Upper lobe of left lung (tissue), 6 donors: ENCODE measurements around the gene GRK2. TPM values are rescaled to one million over a fixed set of nuclear protein-coding genes. Genes with fewer than 3 reads are reported as not detected.
"Not testable (repeated sequence)": the region's sequence is repeated elsewhere in the genome, so short reads cannot be mapped to it uniquely, and the experiment has no call there.

Experiments
- ATAC-seq, 2 donors: fragments of 200-7000 bp; cut with Tn5 transposase; one replicate each; pipeline ENCODE4 v1.9.1; 2022; ENCODE audit warnings: mild to moderate bottlenecking in 2 of 2, moderate library complexity in 2 of 2; ENCODE audit not compliant: low FRiP score in 2 of 2
- DNase-seq, 2 donors: peaks; one replicate each; pipeline ENCODE4 v3.0.0-alpha.2; 2019 to 2020
- H3K27ac ChIP-seq, 4 donors: fragments of 200-600 bp; sonication (generic); one replicate each; pipeline ENCODE4 v1.5.1; 2016 to 2019
- H3K27me3 ChIP-seq, 4 donors: fragments of 200-600 bp; sonication (generic); one replicate each; pipeline ENCODE4 v1.5.1; 2017 to 2019
- H3K36me3 ChIP-seq, 4 donors: fragments of 200-600 bp; sonication (generic); one replicate each; pipeline ENCODE4 v1.5.1; 2016 to 2019
- H3K4me1 ChIP-seq, 4 donors: fragments of 200-600 bp; sonication (generic); one replicate each; pipeline ENCODE4 v1.5.1; 2018 to 2019
- H3K4me3 ChIP-seq, 4 donors: fragments of 200-600 bp; sonication (generic); one replicate each; pipeline ENCODE4 v1.5.1; 2017 to 2019; ENCODE audit warnings: mild to moderate bottlenecking in 2 of 4, moderate library complexity in 1 of 4
- H3K9me3 ChIP-seq, 4 donors: fragments of 200-600 bp; sonication (generic); one replicate each; pipeline ENCODE4 v1.5.1; 2018 to 2019
- CTCF ChIP-seq, 6 experiments: fragments of 450-650 bp in 4 of 6; fragments of 200-600 bp in 2 of 6; sonication (generic) in 2 of 6; IDR thresholded peaks; one replicate each; pipeline ENCODE4 v1.5.1; 2016 to 2019; ENCODE audit warnings: antibody characterized with exemption in 6 of 6
- EP300 ChIP-seq, 4 donors: sonication (generic); formaldehyde crosslinking; IDR thresholded peaks; one replicate each; pipeline ENCODE4 v1.5.1; 2017; ENCODE audit warnings: antibody characterized with exemption in 4 of 4, control low read depth in 2 of 4
- POLR2A ChIP-seq, 4 donors: fragments of 450-650 bp; IDR thresholded peaks; one replicate each; pipeline ENCODE4 v1.5.1; 2016 to 2017; ENCODE audit warnings: antibody characterized with exemption in 4 of 4, mild to moderate bottlenecking in 2 of 4
- POLR2AphosphoS5 ChIP-seq, 2 donors: sonication (generic); formaldehyde crosslinking; IDR thresholded peaks; one replicate each; pipeline ENCODE4 v1.5.1; 2017; ENCODE audit warnings: antibody characterized with exemption in 2 of 2
- WGBS, 2 donors: methylation state at CpG; one replicate each; pipeline ENCODE4 v1.1.5; 2017 to 2018; 5-methylcytosine and 5-hydroxymethylcytosine counted together
- total RNA-seq, 6 donors: library from RNA; depleted of rRNA in 4 of 6; stranded (reverse); fragments of >200 nt in 4 of 6; gene quantifications; one replicate each; pipeline versions ENCODE4 v1.1.0 to v1.2.1, GENCODE V29; 2016 to 2021
- donor health status: DM: no; HTN: no; CAD: no; lungs with moderate emphysema.
- donor health status: DM: no; HTN: yes; CAD: no; lungs with severe emphysema.

The GRK2 gene
- total RNA-seq, 6 donors from 2014 or later, result 76.9 to 232 (median 117) TPM

GRCh38 chr11:67317205-67317887 is 51.1 kb downstream of the GRK2 start:
- peak in 1 of 2 donors; percentile 56 for TF ChIP-seq POLR2AphosphoS5 (IDR thresholded peaks at IDR 0.05)
- TF ChIP-seq CTCF (IDR thresholded peaks at IDR 0.05), result peak; percentile 83 to 100 (median 98)
- TF ChIP-seq POLR2A (IDR thresholded peaks at IDR 0.05), result peak in 3 of 4 donors; percentile 33 to 76 (median 54)
- no peak for TF ChIP-seq EP300 (IDR thresholded peaks at IDR 0.05)
- 0% methylated on average over 17 to 46 of the region's 55 CpGs for WGBS, 2 donors
- no peaks in the 10 kb centered on the region for H3K9me3 ChIP-seq
- H3K36me3 ChIP-seq, result no peaks in the 10 kb centered on the region
- H3K4me1 ChIP-seq, result peaks cover 19 to 24% (median 21%) of the 10 kb centered on the region in 4 donors
- ATAC-seq (peak; percentile 95 to 96), DNase-seq (peak; percentile 96 to 97)
- peak overlapping the region; percentile 76 to 98 (median 87) for H3K4me3 ChIP-seq
- peak overlapping the region; percentile 86 to 98 (median 90) for H3K27ac ChIP-seq
- no peaks in the 10 kb centered on the region for H3K27me3 ChIP-seq

GRCh38 chr11:67317888-67318555 is 51.7 kb downstream of the GRK2 start:
- ATAC-seq (peak in 1 of 2 donors; percentile 50), DNase-seq (peak; percentile 45 to 91)
- Histone ChIP-seq H3K27ac (peak overlapping the region; percentile 86 to 98 (median 90)), H3K36me3 (no peaks in the 10 kb centered on the region), H3K9me3 (no peaks in the 10 kb centered on the region), H3K27me3 (no peaks in the 10 kb centered on the region), H3K4me3 (peak overlapping the region; percentile 76 to 98 (median 87)), H3K4me1 (peaks cover 15 to 18% (median 15%) of the 10 kb centered on the region in 4 donors)
- TF ChIP-seq EP300 (IDR thresholded peaks at IDR 0.05), result no peak
- TF ChIP-seq POLR2AphosphoS5 (IDR thresholded peaks at IDR 0.05), result no peak
- TF ChIP-seq CTCF (IDR thresholded peaks at IDR 0.05), result no peak
- no peak for TF ChIP-seq POLR2A (IDR thresholded peaks at IDR 0.05)
- WGBS, 2 donors, result 0 to 1% methylated on average over 5 to 32 of the region's 53 CpGs

GRCh38 chr11:67318876-67319275 is 52.6 kb downstream of the GRK2 start:
- not testable (repeated sequence) for H3K27me3 ChIP-seq, ATAC-seq, H3K9me3 ChIP-seq, DNase-seq, H3K36me3 ChIP-seq, H3K27ac ChIP-seq
- 84 to 85% methylated on average over 11 to 12 of the region's 12 CpGs for WGBS, 2 donors
- H3K4me3 ChIP-seq, result peak overlapping the region in 2 of 4 donors; percentile 76 to 98
- H3K4me1 ChIP-seq, result peaks cover 13 to 16% (median 14%) of the 10 kb centered on the region in 4 donors

GRCh38 chr11:67320011-67320410 is 53.7 kb downstream of the GRK2 start:
- peaks cover 13 to 16% (median 14%) of the 10 kb centered on the region in 4 donors for H3K4me1 ChIP-seq
- no peaks in the 10 kb centered on the region for H3K9me3 ChIP-seq
- WGBS, 2 donors, result 76 to 85% methylated on average over 3 of the region's 3 CpGs
- no peak overlapping the region for H3K27ac ChIP-seq
- H3K4me3 ChIP-seq, result no peak overlapping the region
- ATAC-seq (no peak), DNase-seq (no peak)
- TF ChIP-seq POLR2A (IDR thresholded peaks at IDR 0.05) (no peak), EP300 (IDR thresholded peaks at IDR 0.05) (no peak), POLR2AphosphoS5 (IDR thresholded peaks at IDR 0.05) (no peak), CTCF (IDR thresholded peaks at IDR 0.05) (no peak)
- H3K36me3 ChIP-seq, result no peaks in the 10 kb centered on the region
- no peaks in the 10 kb centered on the region for H3K27me3 ChIP-seq

- H3K36me3 ChIP-seq, result no peaks in the 10 kb centered on the region
- no peak for ATAC-seq
- no peak overlapping the region for H3K4me3 ChIP-seq
- H3K27ac ChIP-seq, result no peak overlapping the region
- no peaks in the 10 kb centered on the region for H3K9me3 ChIP-seq
- H3K4me1 ChIP-seq, result peaks cover 13 to 16% (median 14%) of the 10 kb centered on the region in 4 donors
- TF ChIP-seq CTCF (IDR thresholded peaks at IDR 0.05) (no peak), POLR2AphosphoS5 (IDR thresholded peaks at IDR 0.05) (no peak), EP300 (IDR thresholded peaks at IDR 0.05) (no peak), POLR2A (IDR thresholded peaks at IDR 0.05) (no peak)
- H3K27me3 ChIP-seq, result no peaks in the 10 kb centered on the region
- 71 to 83% methylated on average over 2 of the region's 2 CpGs for WGBS, 2 donors
- no peak for DNase-seq
Observed at GRCh38 chr11:67320691-67321090, 54.4 kb downstream of the GRK2 start.
